Right hindlimb (tissue), 1 donor: ENCODE measurements around the gene TRAM2.
A peak's percentile ranks its signal among the peaks of the same experiment; 100 is the strongest.

Source experiments
- DNase-seq: peaks from one replicate; pipeline ENCODE4 v3.0.0-alpha.2; 2018

The TRAM2 gene

GRCh38 chr6:52594221-52594620, 17.4 kb upstream of the TRAM2 start:
- DNase-seq, result no peak

- no peak for DNase-seq
Observed at GRCh38 chr6:52591832-52592231, 15.0 kb upstream of the TRAM2 start.

DNA sequence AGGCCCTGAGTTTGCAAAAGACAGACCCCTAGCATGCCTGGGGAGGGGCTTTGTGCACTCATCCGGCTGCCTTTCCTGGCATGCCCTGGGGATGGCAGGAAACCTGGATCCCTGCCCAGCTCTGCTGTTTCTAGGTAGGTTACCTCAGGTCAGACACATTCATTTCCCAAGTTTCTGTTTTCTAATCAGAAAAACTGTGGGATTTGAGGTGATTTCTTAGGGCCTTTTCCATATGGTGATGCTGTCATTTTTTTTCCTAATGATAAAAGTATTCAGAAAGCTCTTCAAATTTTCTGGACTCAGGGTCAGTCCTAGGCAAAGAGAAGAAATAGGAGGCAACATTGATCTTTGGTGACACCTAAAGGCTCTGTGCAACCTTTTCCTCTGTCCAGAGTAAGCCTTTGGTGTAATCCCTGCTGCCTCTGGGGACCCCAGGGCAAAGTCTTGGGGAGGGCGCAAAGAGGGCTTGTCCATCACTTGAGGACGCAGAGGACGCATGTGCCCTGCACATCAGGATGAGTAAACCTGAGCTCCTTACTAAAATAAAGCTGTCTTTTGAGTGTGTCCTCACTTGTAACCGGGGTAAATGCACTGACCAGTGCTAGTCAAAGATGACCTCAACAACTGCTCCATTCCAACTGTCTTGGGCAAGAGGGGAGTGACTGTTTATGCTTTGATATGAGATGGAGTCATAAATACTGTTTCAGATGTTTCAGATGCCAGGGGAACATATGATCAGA, 13.5 kb upstream of the TRAM2 start:
- no peak for DNase-seq

GRCh38 chr6:52588710-52589091, 11.8 kb upstream of the TRAM2 start:
- no peak for DNase-seq

DNA sequence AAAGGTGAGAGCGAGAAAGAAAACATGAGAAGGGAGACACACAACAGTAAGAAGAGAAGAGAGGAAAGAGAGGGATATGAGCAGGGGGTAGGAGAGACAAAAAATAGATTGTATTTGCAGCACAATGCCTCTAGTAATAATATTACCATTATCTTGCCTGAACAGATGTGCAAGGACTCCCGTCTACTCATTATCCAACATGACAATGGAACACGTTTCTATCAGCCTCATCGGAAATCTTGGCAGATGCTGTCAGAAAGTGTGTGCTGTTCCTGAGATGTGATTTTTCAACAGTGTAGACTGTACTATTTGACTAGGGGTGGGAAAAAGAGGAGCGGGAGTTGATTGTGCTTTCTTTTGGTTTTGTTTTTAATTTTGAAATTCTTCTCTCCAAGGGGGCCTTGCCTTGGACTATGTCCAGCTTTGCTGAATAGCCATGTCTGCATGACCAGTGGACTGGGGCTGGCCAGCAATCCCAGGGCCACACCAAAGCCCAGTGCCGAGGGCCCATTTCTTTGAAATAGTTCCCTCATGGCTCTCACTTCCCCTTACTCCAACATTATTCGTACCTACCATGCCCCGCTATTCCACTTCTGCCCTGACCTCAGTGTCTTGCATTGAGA, 11.3 kb upstream of the TRAM2 start:
- DNase-seq, result no peak

DNA sequence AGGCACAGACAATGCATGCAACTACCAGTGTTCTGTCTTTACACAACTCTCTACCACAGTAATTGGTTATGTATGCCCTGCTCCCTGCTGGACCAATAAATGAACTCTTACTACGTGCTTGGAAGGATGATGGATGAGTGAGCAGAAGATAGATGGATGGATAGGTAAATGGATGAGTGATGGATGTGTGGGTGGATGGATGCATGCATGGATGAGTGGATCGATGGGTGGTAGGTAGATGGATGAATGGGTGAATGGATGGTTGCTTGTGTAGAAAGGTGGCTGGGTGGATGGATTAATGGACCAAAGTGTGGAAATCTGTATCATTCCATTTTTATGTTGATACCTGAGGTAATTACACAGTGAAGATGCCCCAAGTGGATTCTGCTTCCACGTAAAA, 10.1 kb upstream of the TRAM2 start:
- DNase-seq, result no peak

GRCh38 chr6:52584203-52584602, 7.3 kb upstream of the TRAM2 start:
- no peak for DNase-seq

- DNase-seq, result no peak
Observed at GRCh38 chr6:52582996-52583395, 6.1 kb upstream of the TRAM2 start.

GRCh38 chr6:52582446-52582845, 5.6 kb upstream of the TRAM2 start:
- DNase-seq, result no peak

DNA sequence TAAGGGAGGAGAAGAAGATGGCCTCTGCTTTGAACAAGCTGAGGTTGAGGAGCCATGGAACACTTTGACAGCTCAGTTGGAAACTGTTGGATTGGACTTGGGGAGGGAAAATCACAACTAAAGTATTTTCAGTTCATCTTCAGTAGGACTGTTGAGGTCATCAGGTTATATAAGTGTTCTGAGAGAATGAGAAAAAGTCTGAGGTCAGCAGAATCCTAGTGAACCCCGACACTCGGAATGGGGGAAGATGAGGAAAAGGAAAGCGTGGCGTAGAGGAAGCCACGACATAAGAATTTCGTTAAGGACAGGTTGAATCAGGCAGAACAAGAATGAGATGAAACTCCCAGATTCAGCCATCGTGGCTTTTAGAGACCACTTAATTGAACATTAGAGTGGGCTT, 4.0 kb upstream of the TRAM2 start:
- DNase-seq, result no peak

- DNase-seq, result no peak
Observed at GRCh38 chr6:52579006-52579660, 2.3 kb upstream of the TRAM2 start.

GRCh38 chr6:52577778-52578463, 1.1 kb upstream of the TRAM2 start:
- DNase-seq, result no peak

- peak; percentile 83 for DNase-seq
Observed at GRCh38 chr6:52576392-52577021, 353 bp downstream of the TRAM2 start.

GRCh38 chr6:52576054-52576391, 837 bp downstream of the TRAM2 start:
- no peak for DNase-seq

- DNase-seq, result no peak
Observed at GRCh38 chr6:52575502-52575892, 1.4 kb downstream of the TRAM2 start.

- DNase-seq, result no peak
Observed at GRCh38 chr6:52574709-52575501, 2.0 kb downstream of the TRAM2 start.

DNA sequence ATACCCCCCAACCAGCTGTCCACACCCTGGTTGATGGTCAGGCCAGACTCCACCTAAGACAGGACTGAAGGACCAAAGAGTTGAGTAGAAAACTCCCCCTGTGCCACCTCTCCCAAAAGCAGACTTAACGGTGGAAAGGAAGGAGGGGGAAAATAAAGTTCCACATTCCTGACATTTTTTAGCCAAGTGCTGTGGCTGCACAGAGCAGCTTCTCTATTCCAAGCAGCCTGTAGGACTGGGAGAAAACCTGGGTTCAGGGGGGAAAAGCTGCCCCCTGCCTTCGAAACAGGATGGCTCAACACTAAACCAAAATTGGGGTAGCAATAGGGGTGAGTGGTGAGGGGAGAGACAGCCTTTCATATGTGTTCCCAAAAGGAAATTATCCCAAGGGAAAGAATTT, 3.6 kb downstream of the TRAM2 start:
- no peak for DNase-seq

DNA sequence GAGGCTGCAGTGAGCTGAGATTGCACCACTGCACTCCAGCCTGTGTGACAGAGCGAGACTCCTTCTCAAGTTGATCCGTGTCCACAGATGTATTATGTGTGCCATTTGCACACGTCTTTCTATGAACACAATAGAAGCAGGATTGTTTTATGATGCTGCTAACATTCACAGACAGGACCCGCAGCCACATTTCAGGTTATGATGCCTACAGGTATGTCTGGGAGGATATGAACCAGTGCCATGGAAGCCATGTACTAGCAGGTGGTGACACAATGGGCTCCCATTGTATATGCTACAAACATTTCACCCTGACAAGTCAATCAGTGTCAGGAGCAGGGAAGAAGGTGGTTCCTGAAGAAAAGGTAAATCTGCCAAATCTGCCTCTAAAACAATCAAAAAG, 4.3 kb downstream of the TRAM2 start:
- DNase-seq, result no peak

- peak; percentile 57 for DNase-seq
Observed at GRCh38 chr6:52571099-52571755, 5.6 kb downstream of the TRAM2 start.

DNA sequence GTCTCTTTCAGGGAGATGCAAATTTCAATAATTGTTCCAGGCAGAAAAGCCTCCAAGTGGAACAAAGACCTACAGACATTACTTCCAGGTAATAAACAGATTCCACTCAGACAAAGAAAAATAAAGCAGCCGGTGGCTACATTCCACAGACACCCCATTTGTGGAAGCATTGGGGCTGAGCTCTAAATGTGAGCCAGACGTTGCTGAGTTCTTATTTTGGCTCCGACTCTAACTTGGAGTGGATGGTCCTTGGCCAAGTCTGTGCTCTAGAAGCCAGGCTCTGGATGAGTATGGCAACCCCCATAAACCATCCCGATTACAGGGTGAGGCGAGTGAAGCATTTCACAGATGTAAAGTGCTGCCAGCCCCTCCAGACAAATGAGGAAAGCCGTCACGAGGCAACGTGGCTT, 6.6 kb downstream of the TRAM2 start:
- peak; percentile 83 for DNase-seq

DNA sequence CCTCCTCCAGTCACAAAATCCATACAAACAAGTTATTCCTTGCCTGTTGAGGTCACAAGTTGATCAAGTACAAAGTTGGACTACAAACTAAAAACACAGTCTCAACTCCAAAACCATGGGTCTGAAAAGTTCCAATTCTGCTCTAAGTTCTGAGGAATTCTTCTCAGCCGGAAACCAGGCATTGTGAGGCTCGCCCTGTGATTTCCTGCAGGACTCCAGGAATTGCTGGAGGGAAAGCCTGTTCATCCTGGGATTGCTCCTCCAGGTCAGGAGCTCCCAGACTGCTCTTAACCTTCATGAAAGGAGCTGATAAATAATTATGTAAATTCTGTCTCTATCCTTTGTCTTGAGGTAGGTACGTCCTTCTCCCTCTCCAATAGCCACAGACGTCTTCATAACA, 8.5 kb downstream of the TRAM2 start:
- DNase-seq, result no peak

DNA sequence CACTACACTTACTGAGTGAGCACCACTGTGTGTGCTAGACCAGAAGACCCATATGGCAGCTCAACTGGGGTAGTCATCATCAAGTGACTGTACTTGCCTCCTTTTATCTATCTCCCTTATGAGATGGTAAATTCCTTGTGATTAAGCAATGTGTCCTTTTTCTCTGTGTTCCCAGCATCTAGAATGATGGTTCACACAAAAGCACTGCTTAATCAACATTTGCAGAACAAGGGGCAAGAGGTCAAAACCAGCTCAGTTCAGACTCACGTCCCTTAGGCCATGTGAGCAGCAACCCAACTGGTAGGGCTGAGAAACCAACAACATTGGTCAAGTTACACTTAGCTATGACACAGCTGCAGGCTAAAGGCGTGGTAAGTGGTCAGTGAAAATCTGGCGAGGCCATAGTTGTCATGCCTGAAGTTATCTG, 10.0 kb downstream of the TRAM2 start:
- DNase-seq, result no peak
